ENCODE data around the gene TNFRSF21.

GRCh38 chr6:47321577-47321976 lies 11.9 kb upstream of the TNFRSF21 start:
- no peak for TF ChIP-seq POLR2A (IDR thresholded peaks at IDR 0.05; ENCODE audit: extremely low read depth, insufficient read length)
- TF ChIP-seq CTCF (IDR thresholded peaks at IDR 0.05; ENCODE audit: low read depth, low read length), result no peak
- TF ChIP-seq MAX (IDR thresholded peaks at IDR 0.05; ENCODE audit: low read depth, low read length), result no peak

Measured in NB4 (cell line).